ENCODE measurements around the gene MXRA7. TPM values are rescaled to one million over a fixed set of nuclear protein-coding genes. Genes with fewer than 3 reads are reported as not detected.

The MXRA7 gene
- total and polyA plus RNA-seq, 2 donors (not counting 3 experiments of a cell fraction or from before 2014, with no cell fraction given), result 49.5 to 95.8 TPM

DNA sequence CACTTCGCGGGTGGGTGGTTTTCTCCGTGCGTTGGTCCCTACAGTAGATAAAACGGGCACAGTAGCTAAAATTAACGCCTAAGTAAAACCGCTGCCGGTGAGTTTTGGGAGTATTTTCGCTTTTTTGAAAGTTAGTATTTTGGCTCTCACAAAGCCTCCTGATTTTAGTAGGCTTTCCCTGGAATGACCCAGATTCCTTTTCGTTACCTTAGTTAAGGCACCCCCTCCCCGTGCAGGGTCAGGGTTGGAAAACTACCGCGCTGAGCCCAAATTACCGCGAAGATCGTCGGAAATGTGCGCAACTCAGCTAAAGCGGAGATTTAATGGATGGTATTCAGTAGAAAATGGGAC, 38.9 kb downstream of the MXRA7 start:
- Histone ChIP-seq H3K9ac (replicated peaks; ENCODE audit: extremely low read depth, insufficient read depth, low read length) (peak overlapping the region; percentile 67), H3K4me3 (replicated peaks in 1 of 3; ENCODE audit: insufficient read depth in 1 of 3, low read depth in 1 of 3, low read length in 3 of 3) (peak overlapping the region; percentile 45 to 89 (median 47)), H3K79me2 (ENCODE audit: control insufficient read depth, insufficient read depth, low read length) (no peaks in the 10 kb centered on the region), H4K20me1 (replicated peaks; ENCODE audit: control insufficient read depth, extremely low read depth, insufficient read depth, low read length) (no peaks in the 10 kb centered on the region), H3K4me2 (ENCODE audit: insufficient read depth, low read length) (peak overlapping the region; percentile 83), H2AFZ (ENCODE audit: low read depth, low read length) (peak overlapping the region; percentile 72), H3K36me3 (ENCODE audit: control insufficient read depth in 2 of 2, extremely low read depth in 1 of 2, insufficient read depth in 2 of 2, low read length in 2 of 2) (no peaks in the 10 kb centered on the region), H3K9me3 (replicated peaks; ENCODE audit: control insufficient read depth, insufficient read depth, low read length) (no peaks in the 10 kb centered on the region), H3K27ac (ENCODE audit: insufficient read depth, low read depth, low read length) (peak overlapping the region; percentile 10), H3K4me1 (ENCODE audit: control insufficient read depth, extremely low read depth, insufficient read depth, low read length) (peaks cover 11% of the 10 kb centered on the region), H3K27me3 (ENCODE audit: control insufficient read depth in 2 of 2, insufficient read depth in 2 of 2, low read length in 2 of 2) (peaks cover 0 to 2% of the 10 kb centered on the region in 2 experiments), H3K9me1 (replicated peaks; ENCODE audit: control insufficient read depth, extremely low read depth, insufficient read depth, low read length) (no peaks in the 10 kb centered on the region)
- TF ChIP-seq MYC (IDR thresholded peaks at IDR 0.05; ENCODE audit: low read depth, low read length) (no peak), POLR2A (IDR thresholded peaks at IDR 0.05; ENCODE audit: low read depth, low read length) (peak; percentile 92)
- ChIA-PET CTCF (interaction anchor here (0.8 to 3.0 kb wide), 7 partner anchors 10 to 149 kb away, joined by 3 to 30 read pairs (median 4); no protein-coding TSS in a partner anchor), POLR2A (interaction anchor here (0.6 to 1.8 kb wide), 4 partner anchors 66 to 153 kb away, joined by 3 to 7 read pairs (median 6); partner anchors contain the start of genes MFSD11 and SRSF2)
- FAIRE-seq, result no peak
- DNase-seq (ENCODE audit: low read depth, low spot score), result no peak
- dilution Hi-C loops (cut with MboI; ENCODE audit: extremely low pct_ligation_motif_present, low sequenced_read_pairs) (no loop called here), intact Hi-C loops (cut with micrococcal nuclease) (no loop called here)
- no TSS peak for BruUV-seq (replicated peaks)

GRCh38 chr17:76671123-76671911, 39.4 kb downstream of the MXRA7 start:
- H3K27me3 ChIP-seq (ENCODE audit: control insufficient read depth in 2 of 2, insufficient read depth in 2 of 2, low read length in 2 of 2), result peaks cover 0 to 5% of the 10 kb centered on the region in 2 experiments
- dilution Hi-C loops (cut with MboI; ENCODE audit: extremely low pct_ligation_motif_present, low sequenced_read_pairs) (no loop called here), intact Hi-C loops (cut with micrococcal nuclease) (no loop called here)
- CTCF ChIA-PET, result interaction anchor here (0.8 to 3.0 kb wide), 7 partner anchors 11 to 149 kb away, joined by 3 to 30 read pairs (median 4); no protein-coding TSS in a partner anchor
- H3K4me3 ChIP-seq (replicated peaks in 1 of 3; ENCODE audit: insufficient read depth in 1 of 3, low read depth in 1 of 3, low read length in 3 of 3), result peak overlapping the region in 2 of 3 experiments; percentile 19 to 89
- peak overlapping the region; percentile 67 for H3K9ac ChIP-seq (replicated peaks; ENCODE audit: extremely low read depth, insufficient read depth, low read length)
- H3K9me3 ChIP-seq (replicated peaks; ENCODE audit: control insufficient read depth, insufficient read depth, low read length), result no peaks in the 10 kb centered on the region
- H3K9me1 ChIP-seq (replicated peaks; ENCODE audit: control insufficient read depth, extremely low read depth, insufficient read depth, low read length), result no peaks in the 10 kb centered on the region
- FAIRE-seq (peak; percentile 99), DNase-seq (ENCODE audit: low read depth, low spot score) (peak; percentile 100)
- H3K27ac ChIP-seq (ENCODE audit: insufficient read depth, low read depth, low read length), result peak overlapping the region; percentile 51
- no peaks in the 10 kb centered on the region for H3K36me3 ChIP-seq (ENCODE audit: control insufficient read depth in 2 of 2, extremely low read depth in 1 of 2, insufficient read depth in 2 of 2, low read length in 2 of 2)
- no peaks in the 10 kb centered on the region for H4K20me1 ChIP-seq (replicated peaks; ENCODE audit: control insufficient read depth, extremely low read depth, insufficient read depth, low read length)
- H3K4me1 ChIP-seq (ENCODE audit: control insufficient read depth, extremely low read depth, insufficient read depth, low read length), result peaks cover 11% of the 10 kb centered on the region
- TSS peak; percentile 10 for BruUV-seq (replicated peaks)
- H3K79me2 ChIP-seq (ENCODE audit: control insufficient read depth, insufficient read depth, low read length), result no peaks in the 10 kb centered on the region
- peak overlapping the region; percentile 97 for H2AFZ ChIP-seq (ENCODE audit: low read depth, low read length)
- TF ChIP-seq MYC (IDR thresholded peaks at IDR 0.05; ENCODE audit: low read depth, low read length), result no peak
- TF ChIP-seq FOS (IDR thresholded peaks at IDR 0.05; ENCODE audit: borderline replicate concordance, insufficient read depth, low read length), result no peak
- no peak for TF ChIP-seq GATA2 (IDR thresholded peaks at IDR 0.05; ENCODE audit: insufficient read depth, insufficient read length, low read depth, low read length)
- peak; percentile 61 for TF ChIP-seq POLR2AphosphoS5 (IDR thresholded peaks at IDR 0.05; ENCODE audit: insufficient read depth, low read depth, low read length)
- TF ChIP-seq CTCF (IDR thresholded peaks at IDR 0.05; ENCODE audit: extremely low read depth in 1 of 2, insufficient read depth in 1 of 2, low read depth in 1 of 2, low read length in 2 of 2), result no peak
- no peak for TF ChIP-seq EZH2 (IDR thresholded peaks at IDR 0.05; ENCODE audit: borderline replicate concordance, low read depth, low read length, severe bottlenecking)
- no peak for TF ChIP-seq JUN (IDR thresholded peaks at IDR 0.05; ENCODE audit: borderline replicate concordance, insufficient read depth, insufficient read length, low read depth)
- TF ChIP-seq POLR2A (IDR thresholded peaks at IDR 0.05; ENCODE audit: low read depth, low read length), result peak; percentile 67
- TF ChIP-seq, protein P1, sequence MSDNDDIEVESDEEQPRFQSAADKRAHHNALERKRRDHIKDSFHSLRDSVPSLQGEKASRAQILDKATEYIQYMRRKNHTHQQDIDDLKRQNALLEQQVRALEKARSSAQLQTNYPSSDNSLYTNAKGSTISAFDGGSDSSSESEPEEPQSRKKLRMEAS (IDR thresholded peaks at IDR 0.05; ENCODE audit: insufficient read depth, insufficient read length), result no peak
- POLR2A ChIA-PET, result interaction anchor here (0.6 to 1.8 kb wide), 5 partner anchors 11 to 153 kb away, joined by 3 to 7 read pairs (median 5); partner anchors contain the start of genes MFSD11 and SRSF2
- H3K4me2 ChIP-seq (ENCODE audit: insufficient read depth, low read length), result peak overlapping the region; percentile 68
